Measurements from ENCODE around the gene SCRN1.

DNA sequence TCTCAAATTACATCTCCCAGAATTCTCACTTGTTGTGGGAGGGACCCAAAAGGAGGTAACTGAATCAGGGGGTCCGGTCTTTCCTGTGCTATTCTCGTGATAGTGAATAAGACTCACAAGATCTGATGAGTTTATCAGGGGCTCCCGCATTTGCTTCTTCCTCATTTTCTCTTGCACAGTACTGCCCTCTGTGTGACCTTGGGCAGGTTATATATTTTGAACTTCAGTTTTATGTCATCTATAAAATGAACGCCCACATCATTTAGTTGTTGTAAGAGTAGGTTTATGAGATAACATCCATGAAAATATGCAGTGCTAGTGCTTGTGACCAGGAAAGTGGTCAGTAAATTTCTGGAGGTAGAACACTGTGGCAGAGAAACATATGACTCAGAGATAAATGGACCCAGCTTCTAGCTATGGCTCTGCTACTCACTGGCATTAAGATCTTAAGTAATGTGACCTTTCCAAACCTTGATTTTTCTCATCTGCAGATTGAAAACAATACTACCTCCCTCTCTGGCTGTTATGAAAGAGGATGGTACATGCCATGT is 44.3 kb downstream of the SCRN1 start:
- TF ChIP-seq POLR2AphosphoS5 (IDR thresholded peaks at IDR 0.05; ENCODE audit: low read depth, low read length) (no peak), POLR2A (IDR thresholded peaks at IDR 0.05; ENCODE audit: low read depth, low read length) (no peak), SPI1 (IDR thresholded peaks at IDR 0.05; ENCODE audit: low read depth, low read length) (no peak), PAX5 (IDR thresholded peaks at IDR 0.05; ENCODE audit: insufficient read depth, low read length, severe bottlenecking) (no peak), TAF1 (IDR thresholded peaks at IDR 0.05; ENCODE audit: low read depth, low read length) (no peak)

All from GM12891 (cell line).